Ammon's horn (tissue), 1 donor: Measurements from ENCODE around the gene TMEM255B.
"Not testable (repeated sequence)": the region's sequence is repeated elsewhere in the genome, so short reads cannot be mapped to it uniquely, and the experiment has no call there.

Experiments
- DNase-seq: peaks from one replicate; pipeline ENCODE4 v3.0.0-alpha.2; 2016; ENCODE audit warnings: low spot score

TMEM255B gene

DNA sequence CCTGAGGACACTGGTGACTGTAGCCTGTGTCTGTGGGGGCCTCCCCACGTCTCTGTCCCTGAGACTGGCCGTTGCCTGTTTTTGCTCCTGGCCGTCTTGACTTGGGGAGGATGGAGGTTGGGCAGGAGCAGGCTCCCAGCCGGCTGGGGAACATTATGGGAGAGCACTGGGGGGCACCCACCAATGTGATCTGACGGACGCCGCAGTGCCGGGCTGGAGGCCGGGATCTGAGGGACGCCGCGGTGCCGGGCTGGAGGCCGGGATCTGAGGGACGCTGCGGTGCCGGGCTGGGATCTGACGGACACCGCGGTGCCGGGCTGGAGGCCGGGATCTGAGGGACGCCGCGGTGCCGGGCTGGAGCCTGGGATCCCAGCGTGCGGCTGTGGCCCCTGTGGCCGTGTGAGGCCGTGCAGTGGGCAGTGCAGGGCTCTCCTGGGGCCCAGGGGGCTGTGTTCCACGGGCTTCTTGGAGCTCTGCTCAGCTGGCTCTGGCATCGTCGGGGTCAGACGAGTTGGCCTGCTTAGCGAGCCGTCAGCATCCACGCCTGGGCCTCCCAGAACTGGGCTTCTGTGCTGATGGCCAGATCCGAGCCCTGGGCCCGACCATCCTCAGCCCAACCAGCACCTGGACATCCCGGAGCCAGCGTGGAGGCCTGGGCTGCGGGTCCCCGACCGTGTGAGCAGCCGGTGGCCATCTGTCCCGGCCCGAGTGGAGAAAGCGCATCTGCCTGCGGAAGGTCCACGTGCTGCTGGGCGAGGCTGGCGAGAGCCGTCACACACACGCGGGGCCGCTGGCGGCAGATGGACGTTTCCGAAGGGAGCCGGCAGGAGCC lies 59.0 kb downstream of the TMEM255B start:
- no peak for DNase-seq

DNA sequence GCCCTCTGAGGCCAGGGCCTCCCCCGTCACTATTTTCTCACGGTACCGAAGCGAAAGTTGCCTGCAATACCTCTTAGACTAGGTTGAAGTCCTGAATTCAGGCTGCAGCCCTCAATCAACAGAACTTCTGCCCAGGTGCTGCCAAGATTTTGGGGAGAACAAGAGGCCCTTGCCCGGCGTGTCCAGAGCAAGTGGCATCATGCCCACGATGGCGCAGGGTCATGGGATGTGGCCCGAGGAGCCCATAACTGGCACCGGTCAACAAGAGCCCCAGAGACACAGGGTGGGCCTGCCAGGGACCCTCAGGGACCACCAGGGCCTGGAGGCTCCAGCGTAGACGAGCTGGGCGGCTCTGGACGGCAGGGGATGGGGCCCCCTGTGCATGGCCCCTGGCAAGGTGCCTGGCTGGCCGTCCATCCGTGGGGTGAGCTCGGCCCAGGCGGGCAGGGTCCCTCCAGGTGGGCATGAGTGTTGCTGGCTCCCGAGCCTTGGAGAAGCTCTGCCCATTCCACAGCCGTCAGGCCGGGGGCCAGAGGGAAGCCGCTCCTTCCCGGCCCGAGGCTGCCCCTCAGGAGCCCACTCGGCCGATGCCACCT lies 59.8 kb downstream of the TMEM255B start:
- DNase-seq = no peak

DNA sequence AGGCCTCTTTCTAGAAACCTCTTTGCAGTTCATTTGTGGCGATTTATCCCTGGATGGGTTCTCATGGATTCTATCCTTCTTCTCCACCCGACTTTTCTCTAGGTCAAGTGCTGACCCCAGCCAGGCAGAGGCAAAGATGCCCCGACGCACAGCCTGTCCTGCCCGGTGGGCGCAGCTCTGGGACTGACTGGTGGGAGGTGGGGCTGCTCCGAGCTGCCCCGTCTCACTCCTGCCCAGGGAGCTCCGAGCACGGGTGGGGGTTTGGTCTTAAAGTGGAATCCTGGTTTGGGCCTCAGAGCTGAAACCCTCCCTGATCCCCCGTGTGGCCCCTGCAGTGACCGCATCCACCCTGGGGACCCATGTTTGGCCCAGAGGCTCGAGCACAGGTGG lies 60.3 kb downstream of the TMEM255B start:
- no peak for DNase-seq

DNA sequence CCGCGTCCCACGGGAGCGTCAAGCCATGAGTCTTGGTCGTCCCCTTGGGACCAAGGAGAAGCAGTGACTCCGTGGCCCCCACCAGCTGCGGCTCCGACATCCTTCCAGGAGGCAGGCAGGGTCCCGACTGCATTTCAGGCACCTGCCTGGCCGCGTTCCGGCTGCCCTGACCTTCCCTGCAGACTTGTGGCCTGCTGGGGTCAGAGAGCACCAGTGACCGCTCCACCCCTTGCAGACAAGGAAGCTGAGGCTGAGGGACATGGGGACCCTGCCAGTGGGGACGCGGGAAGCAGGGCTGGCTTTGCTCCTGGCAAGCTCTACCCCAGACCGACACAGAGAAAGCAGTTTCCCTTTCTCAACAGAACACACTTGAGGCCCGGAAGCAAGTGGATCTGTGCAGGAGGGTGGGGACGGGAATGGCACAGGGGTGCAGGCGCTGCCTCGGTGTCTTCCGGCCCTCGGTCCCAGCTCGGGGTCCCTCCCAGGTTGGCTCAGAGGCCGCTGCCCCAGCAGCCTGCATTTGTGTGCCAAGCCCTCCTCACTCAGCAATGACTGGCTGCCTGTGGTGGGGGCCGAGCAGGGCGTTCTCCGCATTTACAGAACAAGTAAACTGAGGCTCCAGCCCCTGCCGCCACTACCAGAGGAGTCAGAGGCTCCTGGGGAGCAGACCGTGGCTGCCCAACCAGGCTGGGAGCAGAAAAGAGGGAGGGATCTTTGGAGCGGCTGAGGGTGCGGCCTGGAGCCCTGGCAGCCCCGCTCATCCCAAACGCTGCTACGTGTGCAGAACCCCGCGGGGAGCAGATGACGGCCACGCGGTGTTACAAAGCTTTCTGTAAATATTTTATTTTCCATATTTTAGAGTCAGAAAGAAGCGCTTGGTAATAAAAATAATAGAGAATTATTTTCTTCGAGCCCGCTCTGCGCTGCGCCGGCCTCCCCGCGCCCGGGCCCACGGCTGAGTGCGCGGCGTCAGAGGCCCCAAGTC lies 61.0 kb downstream of the TMEM255B start:
- DNase-seq = no peak

DNA sequence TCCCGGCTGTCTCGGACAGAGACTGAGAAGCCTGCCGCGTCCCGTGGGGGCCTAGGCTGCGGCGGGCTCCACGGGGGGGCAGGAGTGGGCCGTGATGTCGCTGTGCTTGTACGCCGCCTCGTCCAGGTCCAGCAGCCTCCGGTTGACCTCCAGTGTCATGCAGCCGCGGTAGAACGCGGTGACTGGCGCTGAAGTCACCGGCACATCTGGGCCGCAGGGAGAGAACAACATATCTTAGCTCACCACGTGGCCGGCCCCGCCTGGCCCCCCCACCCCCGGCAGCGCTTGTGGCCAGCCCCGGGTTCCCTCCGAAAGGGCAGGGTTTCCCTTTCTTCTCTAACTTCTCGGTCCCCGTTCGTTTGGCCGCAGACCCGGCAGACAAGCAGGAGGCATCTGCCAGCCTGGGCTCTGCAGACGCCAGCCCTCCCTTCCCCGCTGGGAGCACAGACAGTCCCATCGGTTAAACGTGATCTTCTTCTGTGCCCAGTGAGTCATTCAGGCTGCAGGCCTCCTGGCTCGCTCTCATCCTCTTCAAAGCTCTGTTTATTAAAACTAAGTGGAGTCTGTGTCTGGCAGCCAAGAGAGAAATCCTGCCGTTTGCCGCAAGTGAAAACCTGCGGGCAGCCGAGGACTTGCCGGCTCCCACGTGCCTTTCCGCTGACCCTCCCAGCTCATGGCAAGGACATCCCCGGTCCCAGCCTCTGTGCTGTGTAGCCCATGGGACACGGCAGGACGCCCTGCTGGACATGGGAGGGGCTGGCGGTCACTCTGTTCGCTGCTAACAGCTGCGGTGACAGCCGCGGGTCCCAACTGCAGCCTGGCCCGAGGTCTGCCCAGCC lies 62.0 kb downstream of the TMEM255B start:
- peak; percentile 91 for DNase-seq

DNA sequence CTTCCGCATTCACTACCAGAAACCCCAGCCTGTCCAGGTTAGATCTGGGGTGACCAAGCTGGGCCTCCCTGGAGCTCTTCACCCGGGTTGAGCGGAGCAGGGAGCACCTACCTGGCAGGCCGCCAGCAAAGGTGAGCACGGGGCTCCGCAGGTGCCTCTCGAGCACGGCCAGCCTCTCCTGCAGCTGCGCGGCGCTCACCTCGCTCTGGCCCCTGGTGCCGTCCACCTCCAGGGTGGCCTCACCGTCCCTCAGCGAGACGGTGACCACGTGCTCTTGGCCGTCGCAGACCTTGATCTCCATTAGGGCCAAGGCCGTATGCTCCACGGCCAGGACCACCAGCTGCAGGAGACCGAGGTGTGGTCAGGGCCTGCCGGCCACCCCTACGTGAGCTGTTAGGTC lies 62.8 kb downstream of the TMEM255B start:
- no peak for DNase-seq

DNA sequence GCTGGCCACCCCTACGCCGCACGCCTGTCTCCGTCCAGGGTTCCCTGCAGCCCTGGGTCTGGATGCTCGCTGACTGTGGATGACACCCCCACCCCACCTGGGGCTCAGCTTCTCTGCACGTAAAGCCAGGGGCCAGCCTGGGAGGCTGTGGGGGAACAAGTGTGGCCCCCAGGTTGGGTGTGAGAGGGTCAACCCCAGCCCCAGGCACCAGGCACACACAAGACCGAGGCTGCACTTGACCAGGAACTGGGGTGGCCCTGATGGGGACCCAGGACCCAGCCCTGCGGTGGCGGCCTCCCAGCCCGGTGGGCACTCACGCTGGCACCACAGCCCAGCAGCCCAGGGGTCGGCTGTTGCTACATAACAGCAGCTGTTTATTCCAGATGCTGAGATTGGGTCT lies 63.2 kb downstream of the TMEM255B start:
- DNase-seq = no peak

DNA sequence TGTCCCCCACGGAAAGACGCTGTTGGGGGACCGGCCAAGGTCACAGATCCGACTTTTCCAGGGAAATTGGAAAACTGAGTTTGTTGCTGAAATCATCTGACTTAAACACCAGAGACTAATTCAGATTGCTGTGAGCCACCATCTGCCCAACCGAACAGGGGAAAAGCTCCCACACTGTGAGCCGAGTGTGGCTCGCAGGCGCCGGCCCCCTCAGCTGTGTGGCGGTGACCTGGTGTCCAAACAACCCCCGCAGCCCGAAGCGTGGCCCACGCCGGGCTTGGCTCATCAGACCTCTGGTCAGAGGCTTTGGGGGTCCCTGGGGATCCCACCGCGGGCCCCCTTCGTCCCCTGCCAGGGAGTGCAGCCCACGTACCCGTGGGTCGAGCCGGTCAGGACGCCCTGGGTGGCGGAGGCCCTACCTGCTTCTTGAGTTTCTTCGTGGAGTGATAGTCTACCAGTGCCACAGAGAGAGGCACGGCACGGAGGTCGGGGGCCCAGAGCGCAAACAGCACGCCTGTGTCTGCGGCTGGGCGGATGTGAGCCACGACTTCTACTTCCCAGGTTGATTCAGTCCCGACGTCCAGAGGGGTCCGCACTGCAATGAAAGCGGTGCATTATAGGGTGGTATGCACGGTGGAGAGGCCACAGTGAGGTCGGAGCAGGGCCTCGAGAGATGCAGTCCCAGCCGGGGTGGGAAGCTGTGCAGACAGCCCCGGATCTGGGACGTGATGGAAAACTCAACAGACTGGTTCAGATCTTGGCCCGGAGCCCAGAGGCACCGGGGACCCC lies 64.1 kb downstream of the TMEM255B start:
- no peak for DNase-seq

DNA sequence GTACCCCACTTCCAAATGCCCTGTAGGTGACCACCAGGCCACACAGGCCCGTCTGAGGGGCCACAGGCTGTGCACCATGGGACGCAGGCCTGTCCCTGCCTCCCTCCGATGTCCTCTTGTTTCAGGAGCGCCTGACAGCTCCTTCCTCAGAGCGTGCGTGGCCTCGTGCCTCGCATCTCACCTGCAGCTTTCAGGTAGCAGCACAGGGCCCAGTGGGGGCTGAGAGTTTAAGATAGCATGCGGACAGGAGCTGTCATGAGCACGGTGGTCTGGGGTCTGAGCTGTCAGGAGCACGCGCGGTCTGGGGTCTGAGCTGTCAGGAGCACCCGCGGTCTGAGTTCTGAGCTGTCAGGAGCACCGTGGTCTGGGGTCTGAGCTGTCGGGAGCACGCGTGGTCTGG lies 64.7 kb downstream of the TMEM255B start:
- no peak for DNase-seq

DNA sequence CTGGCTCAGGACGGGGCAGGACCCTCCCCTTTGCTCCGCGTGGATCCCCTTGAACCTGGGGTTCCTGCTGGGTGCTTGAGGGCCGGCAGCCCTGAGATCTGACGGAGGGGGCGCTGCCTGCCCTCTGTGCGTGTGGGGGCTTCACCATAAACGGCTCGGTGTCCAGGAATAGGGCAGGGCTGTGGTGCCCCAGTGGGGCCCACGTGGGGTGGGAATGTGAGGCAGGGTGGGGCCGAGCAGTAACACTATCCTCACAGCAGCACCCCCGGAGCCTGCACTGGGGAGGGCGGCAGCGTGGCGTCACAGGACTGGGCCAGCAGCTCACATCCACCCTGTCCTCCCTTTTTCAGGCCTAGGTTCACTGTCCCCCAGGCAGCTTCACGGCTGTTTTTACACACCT lies 66.8 kb downstream of the TMEM255B start:
- DNase-seq = no peak

DNA sequence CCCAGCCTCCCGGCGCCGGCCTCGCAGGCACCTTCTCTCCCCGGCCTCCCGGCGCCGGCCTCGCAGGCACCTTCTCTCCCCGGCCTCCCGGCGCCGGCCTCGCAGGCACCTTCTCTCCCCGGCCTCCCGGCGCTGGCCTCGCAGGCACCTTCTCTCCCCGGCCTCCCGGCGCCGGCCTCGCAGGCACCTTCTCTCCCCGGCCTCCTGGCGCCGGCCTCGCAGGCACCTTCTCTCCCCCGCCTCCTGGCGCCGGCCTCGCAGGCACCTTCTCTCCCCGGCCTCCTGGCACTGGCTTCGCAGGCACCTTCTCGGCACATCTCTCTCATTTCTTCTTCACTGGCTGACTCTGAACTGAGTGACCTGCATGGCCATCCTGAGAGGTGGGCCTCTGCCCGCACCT lies 67.4 kb downstream of the TMEM255B start:
- DNase-seq = not testable (repeated sequence)

DNA sequence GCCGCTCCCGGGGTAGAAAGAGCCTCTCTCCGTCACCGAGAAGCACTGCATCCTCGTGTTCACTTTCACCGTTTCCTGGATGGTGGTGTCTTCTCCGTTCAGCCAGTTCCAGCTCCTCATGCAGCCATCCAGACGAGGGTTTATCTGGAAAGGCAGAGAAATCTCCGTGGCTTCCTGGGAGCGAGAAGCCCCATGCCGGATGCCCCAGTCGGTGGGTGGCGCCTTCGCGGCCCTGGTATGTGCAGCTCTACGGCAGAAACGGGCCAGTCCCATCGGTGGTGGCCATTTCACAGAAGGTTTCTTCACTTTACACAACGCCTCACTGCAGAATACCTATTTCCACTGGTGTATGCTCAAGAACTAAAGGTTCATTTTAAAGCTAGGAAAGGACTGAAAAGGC lies 68.0 kb downstream of the TMEM255B start:
- DNase-seq = no peak

DNA sequence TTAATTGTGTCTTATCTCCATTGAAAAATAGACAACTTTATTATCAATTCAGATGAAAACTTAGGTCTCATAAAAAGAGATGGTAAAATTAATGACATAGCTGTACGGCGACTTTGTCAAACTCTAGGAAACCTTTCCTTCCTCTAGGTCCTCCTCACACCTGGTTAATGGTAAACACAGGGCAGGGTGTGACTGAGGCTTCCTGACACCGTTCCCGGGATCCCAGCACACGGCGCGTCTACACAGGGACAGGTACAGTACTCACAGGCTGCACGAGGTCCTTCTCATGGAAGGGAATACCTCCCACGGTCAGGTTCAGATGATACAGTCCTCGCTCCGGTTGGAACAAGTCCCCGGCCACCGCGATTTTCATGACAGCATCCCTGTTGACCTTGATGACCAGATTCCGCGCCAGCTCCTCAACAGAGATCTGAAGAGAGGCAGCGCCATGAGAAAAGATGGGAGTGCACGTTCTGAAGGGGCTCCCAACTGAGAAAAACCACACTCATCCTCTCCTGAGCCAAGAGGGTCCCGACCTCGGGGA lies 69.3 kb downstream of the TMEM255B start:
- DNase-seq = no peak

DNA sequence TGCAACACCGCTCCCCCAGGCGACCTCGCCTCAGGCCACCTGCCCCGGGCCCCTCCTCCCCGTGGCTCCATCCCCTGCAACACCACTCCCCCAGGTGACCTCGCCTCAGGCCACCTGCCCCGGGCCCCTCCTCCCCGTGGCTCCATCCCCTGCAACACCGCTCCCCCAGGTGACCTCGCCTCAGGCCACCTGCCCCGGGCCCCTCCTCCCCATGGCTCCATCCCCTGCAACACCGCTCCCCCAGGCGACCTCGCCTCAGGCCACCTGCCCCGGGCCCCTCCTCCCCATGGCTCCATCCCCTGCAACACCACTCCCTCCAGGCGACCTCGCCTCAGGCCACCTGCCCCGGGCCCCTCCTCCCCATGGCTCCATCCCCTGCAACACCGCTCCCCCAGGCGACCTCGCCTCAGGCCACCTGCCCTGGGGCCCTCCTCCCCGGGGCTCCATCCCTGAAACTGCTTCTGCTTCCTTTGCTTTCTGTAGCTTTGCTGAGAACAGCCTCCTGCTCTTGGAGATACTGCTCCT lies 71.5 kb downstream of the TMEM255B start:
- DNase-seq = not testable (repeated sequence)

DNA sequence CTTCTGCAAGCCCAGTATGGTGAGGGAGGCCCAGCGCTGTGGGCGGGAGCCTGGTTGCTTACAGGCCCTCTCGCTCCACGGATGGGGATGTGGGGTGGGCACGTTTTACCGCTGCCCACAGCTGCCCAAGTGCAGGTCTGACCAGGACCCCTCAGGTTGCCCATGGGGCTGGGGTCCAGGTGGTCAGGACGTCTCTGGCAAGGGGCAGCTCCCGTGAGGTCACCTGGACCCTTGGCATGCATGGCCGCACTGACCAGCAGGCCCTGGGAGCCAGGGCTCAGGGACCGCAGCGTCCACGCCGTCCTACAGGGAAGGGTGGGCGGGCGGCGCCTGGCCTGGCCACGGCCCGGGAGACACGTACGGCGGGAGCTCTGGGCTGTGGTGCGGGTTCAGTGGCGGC lies 72.0 kb downstream of the TMEM255B start:
- DNase-seq = no peak

DNA sequence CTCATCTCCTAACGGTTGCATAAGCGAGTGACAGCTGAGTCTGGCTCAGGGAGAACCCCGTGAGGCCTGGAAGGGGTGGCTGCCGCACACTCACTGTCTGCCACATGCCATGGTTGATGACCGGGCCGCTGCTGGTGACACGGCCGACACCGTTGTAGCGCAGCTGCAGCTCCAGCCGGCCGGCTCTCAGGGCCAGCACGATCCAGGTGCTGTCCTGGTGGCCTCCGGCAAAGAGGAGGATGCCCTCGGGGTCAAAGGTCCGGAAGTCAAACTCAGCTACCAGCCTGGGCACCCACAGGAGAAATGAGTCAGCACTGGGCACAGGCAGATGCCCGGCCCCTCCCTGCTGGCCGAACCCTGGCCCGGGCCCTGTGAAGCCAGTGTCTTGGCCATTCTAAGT lies 73.2 kb downstream of the TMEM255B start:
- no peak for DNase-seq

DNA sequence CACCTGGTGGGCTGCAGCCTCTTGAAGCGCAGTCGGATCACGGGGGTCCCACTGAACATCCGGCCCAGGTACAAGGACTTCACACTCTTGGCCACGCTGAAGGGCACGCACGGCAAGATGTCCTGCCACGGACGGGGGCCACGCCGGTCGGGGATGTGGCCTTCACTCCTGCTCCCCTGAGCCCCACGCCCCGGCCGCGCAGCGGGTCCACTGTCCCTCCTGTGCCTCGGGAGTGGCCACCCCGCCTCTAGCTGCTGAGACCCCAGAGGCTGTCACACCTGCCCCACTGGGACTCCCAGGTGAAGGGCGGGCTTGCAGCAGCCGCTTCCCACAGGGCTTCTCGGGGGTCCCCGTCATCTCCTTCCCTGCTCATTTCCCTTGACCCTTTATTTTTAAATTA lies 73.6 kb downstream of the TMEM255B start:
- no peak for DNase-seq

DNA sequence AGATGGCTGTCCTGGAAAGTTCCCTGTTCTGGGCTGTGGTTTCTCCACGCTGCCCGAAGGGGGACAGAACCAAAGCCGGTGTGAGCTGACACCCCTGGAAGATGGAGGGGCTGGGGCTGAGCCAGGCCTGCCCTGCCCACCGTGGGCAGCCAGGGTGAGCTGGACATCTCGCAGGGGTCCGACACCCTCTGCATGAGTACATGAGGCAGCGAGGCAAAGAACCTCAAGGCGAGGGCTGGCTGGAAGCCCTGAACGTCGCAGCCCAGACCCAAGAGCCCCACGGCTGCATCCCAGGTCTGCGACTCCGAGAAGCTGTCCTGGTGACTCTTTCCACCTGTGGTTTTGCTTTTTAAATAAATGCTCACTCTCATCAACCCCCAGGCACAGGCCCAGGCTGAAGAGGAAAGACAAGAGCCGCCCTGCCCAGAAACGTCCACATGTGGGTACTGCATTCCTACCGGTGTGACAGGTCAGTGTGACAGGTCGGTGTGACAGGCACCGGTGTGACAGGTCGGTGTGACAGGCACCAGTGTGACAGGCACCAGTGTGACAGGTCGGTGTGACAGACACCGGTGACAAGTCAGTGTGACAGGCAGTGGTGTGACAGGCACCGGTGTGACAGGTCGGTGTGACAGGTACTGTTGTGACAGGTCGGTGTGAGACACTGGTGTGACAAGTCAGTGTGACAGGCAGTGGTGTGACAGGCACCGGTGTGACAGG lies 74.2 kb downstream of the TMEM255B start:
- no peak for DNase-seq

DNA sequence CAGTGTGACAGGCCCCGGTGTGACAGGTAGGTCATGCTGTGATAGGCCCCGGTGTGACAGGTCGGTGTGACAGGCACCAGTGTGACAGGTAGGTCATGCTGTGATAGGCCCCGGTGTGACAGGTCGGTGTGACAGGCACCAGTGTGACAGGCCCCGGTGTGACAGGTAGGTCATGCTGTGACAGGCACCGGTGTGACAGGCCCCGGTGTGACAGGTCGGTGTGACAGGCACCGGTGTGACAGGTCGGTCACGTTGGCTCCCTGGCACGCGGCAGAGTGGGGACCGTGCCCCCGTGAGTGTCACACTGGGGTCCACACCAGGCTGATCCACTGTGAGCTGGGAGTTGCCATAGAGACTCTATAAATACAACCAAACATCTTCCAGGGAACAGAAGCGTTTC lies 75.0 kb downstream of the TMEM255B start:
- DNase-seq = not testable (repeated sequence)
